Cerebellar nuclear complex (tissue), 1 donor: ENCODE results near the gene SPAG7.

ENCODE experiments used
- DNase-seq, 2 experiments: peaks; one replicate each; lab custom pipeline; 2025; lab: John Stamatoyannopoulos, UW

Gene SPAG7

GRCh38 chr17:4967539-4968485 is at the start of gene SPAG7:
Gene SPAG7 (minus strand): TSS chr17:4967817. CDS start chr17:4967804, 13 bp downstream.
- peak; percentile 80 to 90 for DNase-seq

GRCh38 chr17:5014357-5014756 is 46.7 kb upstream of the SPAG7 start:
- DNase-seq, result no peak

- no peak for DNase-seq
Observed at GRCh38 chr17:5011928-5012327, 44.3 kb upstream of the SPAG7 start.

- DNase-seq, result no peak
Observed at GRCh38 chr17:5003214-5003867, 35.7 kb upstream of the SPAG7 start.

- DNase-seq, result no peak
Observed at GRCh38 chr17:5002121-5002788, 34.6 kb upstream of the SPAG7 start.

- no peak for DNase-seq
Observed at GRCh38 chr17:5000237-5000639, 32.6 kb upstream of the SPAG7 start.

GRCh38 chr17:4999430-5000093 is 31.9 kb upstream of the SPAG7 start:
- no peak for DNase-seq

- no peak for DNase-seq
Observed at GRCh38 chr17:4998732-4999429, 31.3 kb upstream of the SPAG7 start.

- DNase-seq, result no peak
Observed at GRCh38 chr17:4998027-4998731, 30.6 kb upstream of the SPAG7 start.

- DNase-seq, result peak in 1 of 2 experiments; percentile 63
Observed at GRCh38 chr17:4997302-4998026, 29.8 kb upstream of the SPAG7 start, which contains the start of the genes INCA1 and KIF1C. Gene INCA1 (minus strand): TSS chr17:4997522. CDS start chr17:4994437, 3,085 bp downstream. Gene KIF1C (plus strand): TSS chr17:4997950. CDS start chr17:5000247, 2,297 bp downstream.

GRCh38 chr17:4994081-4994595 is 26.5 kb upstream of the SPAG7 start:
- no peak for DNase-seq

- no peak for DNase-seq
Observed at GRCh38 chr17:4987767-4988567, 20.4 kb upstream of the SPAG7 start.

- DNase-seq, result peak in 1 of 2 experiments; percentile 28
Observed at GRCh38 chr17:4986951-4987766, 19.5 kb upstream of the SPAG7 start, which contains the start of gene CAMTA2. Gene CAMTA2 (minus strand): TSS chr17:4987675. CDS start chr17:4986222, 1,453 bp downstream.

GRCh38 chr17:4986403-4986802 is 18.8 kb upstream of the SPAG7 start:
- no peak for DNase-seq

- DNase-seq, result no peak
Observed at GRCh38 chr17:4982305-4982704, 14.7 kb upstream of the SPAG7 start.

GRCh38 chr17:4980644-4981216 is 13.1 kb upstream of the SPAG7 start:
- DNase-seq, result no peak

GRCh38 chr17:4978726-4979125 is 11.1 kb upstream of the SPAG7 start:
- DNase-seq, result no peak
